Measurements from ENCODE around the gene PDE4B.

PDE4B gene

GRCh38 chr1:66323958-66324625 lies 531.4 kb downstream of the PDE4B start:
- DNase-seq = no peak

DNA sequence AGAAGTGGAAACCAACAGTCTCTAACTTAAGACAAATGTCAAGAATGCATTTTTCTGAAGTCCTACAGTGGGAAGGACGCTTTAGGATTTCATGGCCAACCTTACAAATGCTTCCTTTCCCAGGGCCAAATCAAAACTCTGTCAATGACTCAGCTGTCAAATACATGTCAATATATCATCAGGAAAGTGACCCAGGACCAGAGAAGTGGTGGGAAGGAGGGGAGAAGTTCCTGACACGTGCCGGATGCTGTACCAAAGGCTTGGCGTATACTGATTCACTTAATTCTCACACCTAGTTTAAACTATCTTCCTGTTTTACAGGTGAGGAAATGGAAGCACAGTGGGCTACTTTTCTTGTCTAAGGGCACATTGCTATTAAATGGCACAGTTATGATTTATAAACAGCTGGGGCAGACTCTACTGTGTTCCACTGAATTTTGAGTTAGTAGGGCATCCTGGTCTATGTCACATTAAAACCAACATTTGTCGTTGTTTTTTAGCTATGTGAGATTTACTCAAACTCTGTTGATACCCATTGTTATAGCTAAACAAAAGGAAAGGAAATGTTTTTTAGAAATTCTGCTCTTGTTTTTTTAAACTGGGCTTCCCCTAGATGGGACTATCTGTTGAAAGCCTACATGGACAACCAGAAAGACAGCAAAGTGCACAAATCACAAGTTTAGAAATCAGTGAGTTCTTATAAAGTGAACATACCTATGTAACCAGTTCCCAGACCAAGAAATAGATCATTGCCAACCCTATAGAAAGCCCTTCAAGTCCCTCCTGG lies 533.1 kb downstream of the PDE4B start:
- no peak for DNase-seq

GRCh38 chr1:66326867-66327266 lies 534.2 kb downstream of the PDE4B start:
- no peak for DNase-seq

DNA sequence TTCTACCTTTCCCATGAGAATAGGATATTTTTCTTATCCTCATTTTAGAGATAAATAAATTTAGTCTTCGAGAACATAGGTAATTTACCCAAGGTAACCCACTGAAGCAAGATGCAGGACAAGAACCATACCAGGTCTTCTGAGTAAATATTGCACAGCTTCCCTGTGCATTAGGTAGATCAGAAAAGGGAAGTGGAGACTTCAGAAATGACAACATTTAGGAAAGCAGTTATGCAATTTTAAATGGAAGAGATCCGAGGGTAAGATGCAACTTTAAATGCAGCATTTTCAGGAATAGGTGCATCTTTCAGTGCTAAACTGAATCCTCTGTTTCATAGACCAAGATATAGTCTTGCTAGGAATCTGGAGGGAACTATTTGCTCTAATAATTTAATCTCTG lies 534.9 kb downstream of the PDE4B start:
- DNase-seq = no peak

- DNase-seq = no peak
These were observed 536.2 kb downstream of the PDE4B start for GRCh38 chr1:66328896-66329295.

- no peak for DNase-seq
These were observed 538.0 kb downstream of the PDE4B start for GRCh38 chr1:66330722-66331141.

GRCh38 chr1:66331658-66332547 lies 539.2 kb downstream of the PDE4B start:
- peak; percentile 62 for DNase-seq

DNA sequence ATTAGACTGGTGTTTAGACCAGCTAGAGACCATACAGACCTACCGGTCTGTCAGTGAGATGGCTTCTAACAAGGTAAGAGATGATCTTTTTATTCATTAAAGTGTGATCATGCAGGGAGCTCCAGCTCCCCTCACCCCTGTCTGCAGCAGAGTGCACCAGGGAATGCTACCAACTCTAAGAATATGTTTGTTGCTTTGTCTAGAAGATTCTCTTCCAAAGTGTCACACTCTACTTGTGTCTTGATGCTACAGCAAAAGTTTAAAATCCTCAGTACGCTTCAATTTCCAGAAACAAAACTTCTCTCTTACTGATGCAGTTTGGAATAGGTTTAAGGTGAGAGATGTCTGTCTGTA lies 539.8 kb downstream of the PDE4B start:
- no peak for DNase-seq

DNA sequence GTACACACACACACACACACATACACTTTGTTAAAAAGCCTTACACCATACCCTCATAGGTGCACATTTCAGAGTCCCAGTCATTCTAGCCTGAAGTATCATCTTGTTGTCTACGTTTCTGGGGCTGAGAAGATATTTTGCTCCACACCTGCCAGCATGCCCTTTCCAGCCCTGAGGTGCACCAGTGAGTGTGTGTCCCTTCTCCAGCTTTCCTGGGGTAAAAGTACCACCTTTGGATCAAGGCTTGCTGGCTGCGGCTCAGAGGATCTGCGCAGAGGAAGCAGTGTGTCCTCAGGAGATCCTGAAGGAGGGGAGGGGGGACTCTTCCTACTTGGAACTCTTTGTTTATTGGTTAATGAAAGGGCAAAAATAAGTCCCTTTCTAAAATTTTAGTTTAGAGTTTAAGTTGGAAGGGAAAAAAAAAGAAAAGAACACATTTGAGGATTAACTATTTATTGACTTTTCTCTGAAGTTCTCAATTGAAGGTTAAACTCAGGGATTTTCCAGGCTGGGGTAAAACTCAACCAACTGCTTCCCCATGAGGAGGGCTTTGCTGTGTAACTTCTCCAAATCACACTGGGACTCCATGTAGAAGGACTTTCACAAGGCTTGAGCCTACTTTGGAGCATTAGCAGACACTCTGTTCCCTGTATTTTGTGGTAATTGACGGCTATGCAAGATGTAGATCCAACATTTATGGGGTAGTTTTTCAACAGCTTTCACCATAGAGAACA lies 540.9 kb downstream of the PDE4B start:
- peak; percentile 32 for DNase-seq

DNA sequence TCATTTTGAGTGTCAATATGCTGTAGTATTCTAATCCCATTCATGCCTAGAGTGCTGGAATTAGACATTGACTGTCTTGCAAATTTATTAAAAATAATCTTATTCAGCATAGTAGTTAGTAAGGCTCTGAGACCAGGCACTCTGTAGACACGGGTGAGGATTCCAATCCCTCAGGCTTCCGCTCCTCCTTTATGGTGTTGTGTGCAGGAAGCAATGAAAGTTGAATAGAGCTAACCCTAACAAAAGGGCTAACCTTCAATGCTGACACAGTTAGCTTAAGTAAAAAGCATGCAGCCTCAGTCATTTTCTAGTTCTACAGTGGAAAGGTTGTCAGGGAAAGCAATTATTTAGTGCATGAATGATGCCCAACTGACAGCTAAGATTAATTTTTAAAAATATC lies 541.6 kb downstream of the PDE4B start:
- DNase-seq = peak; percentile 36

GRCh38 chr1:66335125-66335524 lies 542.4 kb downstream of the PDE4B start:
- DNase-seq = no peak

DNA sequence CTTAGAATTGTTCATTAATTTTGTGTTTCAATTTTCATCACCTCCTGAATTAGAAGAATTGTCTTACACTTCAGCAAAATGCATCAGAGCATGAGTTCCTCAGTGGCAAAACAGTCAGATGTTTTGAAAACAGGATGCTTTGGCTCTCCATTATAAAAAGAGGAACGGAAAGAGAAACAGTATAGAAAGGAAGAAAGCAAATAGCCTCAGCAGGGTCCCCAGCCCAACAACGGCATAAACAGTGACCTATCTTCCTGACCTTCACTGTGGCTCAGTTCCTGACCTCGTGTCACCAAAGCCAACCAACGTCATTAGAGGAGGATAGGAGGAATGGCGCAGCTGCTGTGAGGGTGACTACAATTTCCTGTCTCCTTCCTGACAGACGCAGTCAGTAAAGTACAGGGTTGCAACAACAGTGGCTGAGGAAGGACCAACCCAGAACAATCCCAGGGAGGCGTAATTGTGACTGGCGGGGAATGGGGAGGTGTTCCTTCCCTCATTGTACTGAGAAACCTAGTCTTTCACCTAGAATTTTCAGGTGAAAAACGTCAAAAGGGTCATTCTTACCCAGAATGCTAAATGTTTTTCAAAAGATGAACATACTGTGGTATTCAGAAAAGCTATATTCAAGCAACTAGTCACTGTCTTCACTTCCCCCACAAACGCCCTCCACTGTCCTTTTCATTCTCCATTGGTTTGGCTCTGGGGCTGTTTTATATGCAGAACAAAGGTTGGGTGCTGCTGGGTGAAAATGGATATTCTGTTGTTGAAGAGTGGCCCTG lies 543.4 kb downstream of the PDE4B start:
- peak; percentile 74 for DNase-seq

DNA sequence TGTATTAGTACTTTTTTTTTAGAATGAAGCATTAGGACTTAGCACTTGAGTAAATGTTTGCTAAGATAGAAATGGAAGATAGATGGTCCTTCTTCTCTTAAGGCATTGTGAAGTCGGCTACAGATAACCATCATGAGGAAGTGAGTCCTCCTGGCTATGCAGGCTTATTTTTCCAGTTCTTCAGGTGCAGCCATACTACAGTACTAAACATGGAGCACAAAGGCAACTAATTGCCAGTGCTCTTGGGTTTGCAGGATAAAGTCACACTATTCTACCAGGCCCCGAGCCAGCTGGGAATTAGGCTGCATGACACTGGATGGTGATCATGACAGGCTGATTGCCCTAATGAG lies 543.9 kb downstream of the PDE4B start:
- no peak for DNase-seq

DNA sequence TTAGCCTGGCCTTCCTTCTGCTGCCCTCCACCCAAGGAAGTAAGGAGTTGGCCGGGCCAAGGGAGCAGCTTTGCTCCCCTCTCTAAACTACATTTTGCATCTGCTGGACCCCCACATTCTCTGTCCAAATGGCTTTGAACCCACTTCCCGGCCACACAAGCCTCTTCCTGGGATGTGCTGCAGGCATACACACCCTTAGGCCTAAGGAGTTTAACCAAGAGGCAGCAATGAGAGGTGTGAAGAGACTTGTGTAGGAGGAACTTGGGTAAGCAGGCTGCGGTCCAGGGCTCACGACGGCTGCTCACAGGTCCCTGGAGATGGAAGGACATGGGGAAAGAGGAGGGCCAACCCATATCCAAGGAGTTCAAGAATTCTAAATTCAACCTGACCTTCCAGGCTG lies 544.6 kb downstream of the PDE4B start:
- no peak for DNase-seq

DNA sequence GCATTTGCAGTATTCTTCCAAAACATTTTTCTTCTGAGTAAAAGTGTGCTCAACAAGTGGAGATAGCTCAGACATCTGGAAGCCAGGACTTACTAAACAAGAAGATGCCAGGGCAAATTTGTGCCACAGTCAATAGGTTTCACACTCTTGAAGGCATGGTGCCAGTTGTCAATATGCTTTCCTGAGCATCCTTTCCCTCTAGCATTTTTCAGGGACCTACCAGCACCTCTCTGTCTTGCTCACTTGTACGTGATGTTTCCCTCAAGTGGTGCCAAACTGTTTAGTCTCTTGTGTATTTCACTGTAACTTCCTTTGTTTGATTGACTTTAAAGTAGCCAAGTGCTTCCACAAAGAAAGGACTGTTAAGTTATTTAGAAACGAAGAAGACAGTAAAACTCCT lies 547.2 kb downstream of the PDE4B start:
- no peak for DNase-seq

DNA sequence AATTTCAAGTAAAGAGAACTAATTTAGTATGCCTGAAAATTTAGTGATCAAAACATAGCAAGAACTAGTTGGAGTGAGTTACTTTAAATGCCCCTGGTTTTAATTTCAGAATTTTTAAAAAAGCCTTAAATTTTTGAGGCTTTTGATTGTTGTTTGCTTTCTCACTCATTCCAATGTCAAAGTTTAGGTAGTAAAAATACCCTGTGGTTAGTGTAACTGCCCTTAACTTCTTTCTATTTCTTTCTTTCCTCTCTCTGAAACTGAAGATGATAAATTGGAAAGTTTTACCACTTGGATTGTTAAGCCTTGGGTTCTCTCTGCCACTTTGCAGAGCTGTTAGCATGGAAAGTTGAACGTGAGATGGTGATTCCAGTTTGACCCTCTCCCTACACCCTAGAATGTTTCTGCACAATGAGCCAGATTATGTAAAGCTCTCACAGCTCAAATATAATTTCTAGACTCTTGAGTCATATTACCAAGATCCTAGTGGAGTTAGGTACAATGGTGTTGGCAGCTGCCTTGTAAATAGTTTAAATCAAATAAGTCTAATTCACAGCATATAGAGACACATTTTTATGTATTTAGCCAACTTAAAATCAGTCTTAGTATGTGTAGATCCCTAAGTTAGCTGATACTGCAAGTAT lies 548.9 kb downstream of the PDE4B start:
- DNase-seq = no peak

- no peak for DNase-seq
These were observed 550.0 kb downstream of the PDE4B start for GRCh38 chr1:66342707-66343106.

- DNase-seq = no peak
These were observed 551.1 kb downstream of the PDE4B start for GRCh38 chr1:66343569-66344325.

DNA sequence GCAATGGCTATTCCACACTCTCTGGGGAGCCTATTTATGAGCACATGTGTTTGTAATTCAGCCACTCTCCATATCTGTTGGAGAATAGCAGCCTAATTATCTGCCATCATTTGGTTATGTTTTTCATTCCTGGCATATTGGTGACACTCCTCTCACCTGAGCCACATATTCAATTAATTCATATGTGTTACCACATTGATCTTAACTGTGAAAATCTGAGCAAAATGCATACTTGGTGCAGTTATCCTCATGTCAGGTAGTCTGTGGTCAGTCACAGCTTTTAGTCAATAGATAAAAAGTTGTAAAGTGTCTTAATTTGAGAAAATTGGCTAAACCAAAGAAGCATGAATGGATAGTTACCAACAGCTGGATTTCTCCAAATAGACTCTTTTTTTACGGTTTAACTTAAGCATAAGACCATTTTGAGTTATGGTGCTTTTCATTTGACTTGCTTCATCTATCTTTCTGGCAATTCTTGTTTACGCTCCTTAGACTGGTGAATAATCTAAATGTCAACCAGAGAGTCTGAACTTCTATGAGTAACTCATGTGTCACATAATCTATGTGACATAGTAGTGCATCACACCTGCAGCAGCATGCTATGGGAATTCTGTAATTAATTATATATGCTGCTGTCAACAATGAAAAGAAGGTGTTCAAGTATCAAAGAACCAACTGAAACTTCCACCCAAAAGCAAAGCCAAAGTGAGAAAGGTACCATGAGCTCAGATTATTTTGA lies 553.5 kb downstream of the PDE4B start:
- no peak for DNase-seq

GRCh38 chr1:66346873-66347272 lies 554.2 kb downstream of the PDE4B start:
- DNase-seq = no peak
